ENCODE measurements around the gene TNFRSF1B.

- no peak for TF ChIP-seq CTCF (IDR thresholded peaks at IDR 0.05)
- TF ChIP-seq POLR2A (IDR thresholded peaks at IDR 0.05) = no peak
These were observed 37.3 kb downstream of the TNFRSF1B start for GRCh38 chr1:12204140-12204539.
